Measurements from ENCODE around the gene CHST7. TPM values are rescaled to one million over a fixed set of nuclear protein-coding genes. Genes with fewer than 3 reads are reported as not detected.

CHST7 gene
- total and polyA plus RNA-seq, 8 donors: 0.65 to 2.1 (median 1.1) TPM

GRCh38 chrX:46569621-46570020 lies 3.9 kb upstream of the CHST7 start:
- H3K27ac ChIP-seq: no peak overlapping the region
- no peaks in the 10 kb centered on the region for H3K27me3 ChIP-seq
- TF ChIP-seq CTCF (IDR thresholded peaks at IDR 0.05): no peak
- no peaks in the 10 kb centered on the region for H3K9me3 ChIP-seq
- ATAC-seq: no peak
- H3K4me1 ChIP-seq: no peaks in the 10 kb centered on the region
- H3K4me3 ChIP-seq: no peak overlapping the region
- DNase-seq: no peak
- H3K36me3 ChIP-seq: no peaks in the 10 kb centered on the region
- intact Hi-C loops (cut with DNase I): no loop called here
- no peak for FAIRE-seq

- H3K4me3 ChIP-seq: no peak overlapping the region
- FAIRE-seq (no peak), ATAC-seq (no peak), DNase-seq (no peak)
- no peaks in the 10 kb centered on the region for H3K27me3 ChIP-seq
- intact Hi-C loops (cut with DNase I): no loop called here
- H3K36me3 ChIP-seq: no peaks in the 10 kb centered on the region
- no peak for TF ChIP-seq CTCF (IDR thresholded peaks at IDR 0.05)
- no peak overlapping the region for H3K27ac ChIP-seq
- 73 to 91% methylated on average over 10 of the region's 10 CpGs for WGBS, 2 donors
- H3K4me1 ChIP-seq: no peaks in the 10 kb centered on the region
- no peaks in the 10 kb centered on the region for H3K9me3 ChIP-seq
Measured at GRCh38 chrX:46571423-46572339, 1.9 kb upstream of the CHST7 start.

- H3K36me3 ChIP-seq: no peaks in the 10 kb centered on the region
- no peaks in the 10 kb centered on the region for H3K4me1 ChIP-seq
- ATAC-seq (no peak), DNase-seq (no peak), FAIRE-seq (no peak)
- no peaks in the 10 kb centered on the region for H3K27me3 ChIP-seq
- 63 to 77% methylated on average over 5 of the region's 5 CpGs for WGBS, 2 donors
- H3K27ac ChIP-seq: no peak overlapping the region
- no peak for TF ChIP-seq CTCF (IDR thresholded peaks at IDR 0.05)
- no peaks in the 10 kb centered on the region for H3K9me3 ChIP-seq
- no peak overlapping the region for H3K4me3 ChIP-seq
- intact Hi-C loops (cut with DNase I): no loop called here
Measured at GRCh38 chrX:46572340-46572936, 1.1 kb upstream of the CHST7 start.

DNA sequence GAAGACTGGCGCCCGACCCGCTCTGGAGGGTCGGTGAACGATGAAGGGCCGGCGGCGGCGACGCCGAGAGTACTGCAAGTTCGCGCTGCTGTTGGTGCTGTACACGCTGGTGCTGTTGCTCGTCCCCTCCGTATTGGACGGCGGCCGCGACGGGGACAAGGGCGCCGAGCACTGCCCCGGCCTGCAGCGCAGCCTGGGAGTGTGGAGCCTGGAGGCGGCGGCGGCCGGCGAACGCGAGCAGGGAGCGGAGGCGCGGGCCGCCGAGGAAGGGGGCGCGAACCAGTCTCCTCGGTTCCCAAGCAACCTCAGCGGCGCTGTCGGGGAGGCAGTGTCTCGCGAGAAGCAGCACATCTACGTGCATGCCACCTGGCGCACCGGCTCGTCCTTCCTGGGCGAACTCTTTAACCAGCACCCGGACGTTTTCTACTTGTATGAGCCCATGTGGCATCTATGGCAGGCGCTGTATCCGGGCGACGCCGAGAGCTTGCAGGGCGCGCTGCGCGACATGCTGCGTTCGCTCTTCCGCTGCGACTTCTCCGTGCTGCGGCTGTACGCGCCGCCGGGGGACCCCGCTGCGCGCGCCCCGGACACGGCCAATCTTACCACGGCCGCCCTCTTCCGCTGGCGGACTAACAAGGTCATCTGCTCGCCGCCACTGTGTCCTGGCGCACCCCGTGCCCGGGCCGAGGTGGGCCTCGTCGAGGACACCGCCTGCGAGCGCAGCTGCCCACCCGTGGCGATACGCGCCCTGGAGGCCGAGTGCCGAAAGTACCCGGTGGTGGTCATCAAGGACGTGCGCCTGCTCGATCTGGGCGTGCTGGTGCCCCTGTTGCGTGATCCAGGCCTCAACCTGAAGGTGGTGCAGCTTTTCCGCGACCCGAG lies 568 bp downstream of the CHST7 start:
- Histone ChIP-seq H3K4me1 (no peaks in the 10 kb centered on the region), H3K36me3 (no peaks in the 10 kb centered on the region), H3K27ac (no peak overlapping the region), H3K9me3 (no peaks in the 10 kb centered on the region), H3K4me3 (peak overlapping the region; percentile 20 to 54 (median 32)), H3K27me3 (no peaks in the 10 kb centered on the region)
- DNase-seq: peak; percentile 19 to 82 (median 41)
- peak; percentile 61 to 71 (median 62) for ATAC-seq
- no peak for TF ChIP-seq CTCF (IDR thresholded peaks at IDR 0.05)
- WGBS, 2 donors: 3 to 49% methylated on average over 93 to 107 of the region's 107 CpGs
- no peak for FAIRE-seq
- intact Hi-C loops (cut with DNase I): no loop called here

All from pancreas (tissue), 10 donors.